Omental fat pad (tissue), 4 donors: ENCODE results near the gene PPIL3. TPM values are rescaled to one million over a fixed set of nuclear protein-coding genes. Genes with fewer than 3 reads are reported as not detected.

Source experiments
- ATAC-seq: fragments of 150-250 bp; one replicate; pipeline ENCODE4 v1.9.1; 2016; ENCODE audit warnings: mild to moderate bottlenecking, moderate library complexity; ENCODE audit not compliant: low FRiP score
- DNase-seq: peaks from one replicate; pipeline ENCODE4 v3.0.0-alpha.2; 2019; ENCODE audit warnings: low spot score
- CTCF ChIP-seq, 3 donors: fragments of 450-650 bp; IDR thresholded peaks; one replicate each; pipeline ENCODE4 v1.5.1; 2016 to 2017; ENCODE audit warnings: antibody characterized with exemption in 3 of 3, mild to moderate bottlenecking in 3 of 3, moderate library complexity in 2 of 3
- small RNA-seq: library from RNA; depleted of rRNA; stranded (forward); fragments of <200 nt; gene quantifications from one replicate; pipeline ENCODE3, GENCODE V24; 2016
- total RNA-seq, 4 donors: library from RNA; depleted of rRNA; stranded (reverse); fragments of >200 nt; gene quantifications; one replicate each; pipeline ENCODE4 v1.1.0, GENCODE V29; 2016

Gene PPIL3
- total RNA-seq, 4 donors from 2014 or later = 14.7 to 39.6 (median 27.1) TPM

- ATAC-seq = no peak
- no peak for DNase-seq
- TF ChIP-seq CTCF (IDR thresholded peaks at IDR 0.05) = no peak
Observed at GRCh38 chr2:200829258-200829655, 59.6 kb downstream of the PPIL3 start.

GRCh38 chr2:200828572-200829257 is 60.2 kb downstream of the PPIL3 start:
- no peak for ATAC-seq
- no peak for TF ChIP-seq CTCF (IDR thresholded peaks at IDR 0.05)
- DNase-seq = no peak

DNA sequence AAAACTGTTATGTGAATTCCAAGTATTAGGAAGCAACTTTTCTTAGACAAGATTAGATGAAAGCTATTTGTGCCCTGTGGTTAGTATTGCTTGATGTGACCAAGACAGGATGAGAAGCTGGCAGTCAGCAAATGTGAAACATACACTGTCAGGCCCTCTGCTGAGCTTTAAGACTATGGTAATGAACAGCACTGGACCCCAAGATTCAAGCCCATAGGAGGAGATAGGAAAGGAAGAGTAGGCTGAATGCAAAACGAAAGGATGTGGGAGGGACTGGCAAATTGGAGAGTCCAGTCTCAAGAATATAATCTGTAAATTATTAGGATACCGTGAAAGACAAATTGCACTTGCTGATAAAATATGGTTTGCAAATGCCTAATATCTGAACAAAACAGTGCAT is 60.8 kb downstream of the PPIL3 start:
- no peak for ATAC-seq
- no peak for DNase-seq
- TF ChIP-seq CTCF (IDR thresholded peaks at IDR 0.05) = no peak

GRCh38 chr2:200821686-200822245 is 67.1 kb downstream of the PPIL3 start:
- DNase-seq (no peak), ATAC-seq (no peak)
- no peak for TF ChIP-seq CTCF (IDR thresholded peaks at IDR 0.05)

Small RNA genes lying within 50 kb of the gene (small RNA-seq; reads per million reads assigned to genes)
- gene RF00019 = not detected
- gene RNA5SP115 = not detected
- not detected for gene RNU6-312P
- not detected for gene RNU6-31P
- gene RNU6-762P = not detected

Other genes starting within 250 kb of the PPIL3 start
- gene BZW1, start 77.2 kb downstream of the PPIL3 start, total RNA-seq = 100 to 1,000 TPM; 248 to 368 (median 315) TPM
- 100 to 1,000 TPM; 115 to 224 (median 126) TPM for gene CLK1, start 24.4 kb downstream of the PPIL3 start, total RNA-seq
- gene NIF3L1, start 294 bp upstream of the PPIL3 start, total RNA-seq = 10 to 100 TPM in 3 of 4 donors, 1 to 10 TPM in 1; 9.2 to 24.1 (median 15.6) TPM
- 10 to 100 TPM; 16.6 to 19.7 (median 18.7) TPM for gene ORC2, start 74.6 kb upstream of the PPIL3 start, total RNA-seq
- gene HYCC2, start 182.6 kb upstream of the PPIL3 start, total RNA-seq = 10 to 100 TPM; 17.1 to 36.9 (median 23.1) TPM
- gene NDUFB3, start 182.9 kb upstream of the PPIL3 start, total RNA-seq = 10 to 100 TPM; 32.4 to 47.9 (median 45.9) TPM
- gene CFLAR, start 227.1 kb upstream of the PPIL3 start, total RNA-seq = 100 to 1,000 TPM; 204 to 455 (median 293) TPM